Ovary (tissue), 9 donors: ENCODE data around the gene COL11A2. TPM values are rescaled to one million over a fixed set of nuclear protein-coding genes. Genes with fewer than 3 reads are reported as not detected.
"Not testable (repeated sequence)": the region's sequence is repeated elsewhere in the genome, so short reads cannot be mapped to it uniquely, and the experiment has no call there.

Experiments used
- DNase-seq, 5 donors: peaks; one replicate each; pipeline ENCODE4 v3.0.0-alpha.2; 2019 to 2020
- H3K27ac ChIP-seq, 2 donors: fragments of 200-600 bp; one replicate each; pipeline versions ENCODE4 v1.5.1 to v1.8.0; 2019 to 2022
- H3K27me3 ChIP-seq: fragments of 200-600 bp; one replicate; pipeline ENCODE4 v1.8.0; 2022
- H3K36me3 ChIP-seq: fragments of 200-600 bp; sonication (generic); one replicate; pipeline ENCODE4 v1.5.1; 2019
- H3K4me1 ChIP-seq: one replicate; pipeline ENCODE4 v1.8.1; 2013; ENCODE audit warnings: mild to moderate bottlenecking, moderate library complexity; ENCODE audit not compliant: insufficient read depth
- H3K4me3 ChIP-seq: fragments of 200-600 bp; sonication (generic); one replicate; pipeline ENCODE4 v1.5.1; 2017
- H3K9me3 ChIP-seq, 2 donors: fragments of 200-600 bp in 1 of 2; sonication (generic) in 1 of 2; one replicate each; pipeline versions ENCODE4 v1.5.1 to v1.8.1; 2013 to 2019; ENCODE audit warnings: mild to moderate bottlenecking in 1 of 2, moderate library complexity in 1 of 2
- EP300 ChIP-seq: sonication (generic); formaldehyde crosslinking; IDR thresholded peaks from one replicate; pipeline ENCODE4 v1.6.1; 2017; ENCODE audit warnings: antibody characterized with exemption
- POLR2A ChIP-seq: fragments of 450-650 bp; IDR thresholded peaks from one replicate; pipeline ENCODE4 v1.6.1; 2017; ENCODE audit warnings: antibody characterized with exemption, mild to moderate bottlenecking, moderate library complexity
- WGBS, 3 donors: extraction: QIAGEN DNeasy Blood & Tissue Kit in 1 of 3; methylation state at CpG; one replicate each; pipeline versions ENCODE4 v1.1.5 to v1.1.7; 2013 to 2017; 5-methylcytosine and 5-hydroxymethylcytosine counted together
- intact Hi-C, 4 donors: fragments of 100-400 bp; cut with DNase I; formaldehyde crosslinking; loops; one replicate each; pipeline versions ENCODE4 v1.11.0 to v1.15.1; 2022 to 2023
- polyA plus RNA-seq, 2 donors: library from polyadenylated mRNA; stranded (reverse); fragments of 200-250 nt in 1 of 2; fragments of 350-450 nt in 1 of 2; fragmentation: Illumina TruSeq in 1 of 2; extraction: RNeasy Lipid Tissue Mini Kit (QIAGEN cat#74804) in 1 of 2; gene quantifications; one replicate each; pipeline ENCODE4 v1.2.3, GENCODE V29; 2013 to 2014
- total RNA-seq, 7 donors: library from RNA; depleted of rRNA in 2 of 7; stranded (reverse); fragments of >200 nt in 2 of 7; fragmentation: NEBNext Ultra II Directional in 3 of 7; extraction: Animal tissue kit (Norgen Biotek cat#: 25700) in 3 of 7; gene quantifications; one replicate each; pipeline versions ENCODE4 v1.1.0 to v1.2.4, GENCODE V29; 2016 to 2023
- TF ChIP-seq, protein P1 (sequence below), 3 donors: fragments of 450-650 bp in 2 of 3; fragments of 200-600 bp in 1 of 3; IDR thresholded peaks; one replicate each; pipeline versions ENCODE4 v1.5.1 to v1.8.0; 2016 to 2022; ENCODE audit warnings: antibody characterized with exemption in 3 of 3, mild to moderate bottlenecking in 1 of 3
- donor health status: DM: no; HTN: no; CAD: no; lungs with moderate emphysema.
- donor health status: DM: no; HTN: no; CAD: no.
- donor health status: Bipolar disorder and iron deficiency.
- donor health status: DM: yes; HTN: yes; CAD: no.
- donor health status: DM: no; HTN: no; CAD: no.
- donor health status: DM: yes; HTN: yes; CAD: no.

The COL11A2 gene
- total and polyA plus RNA-seq, 9 donors: 0.52 to 1.2 (median 0.92) TPM

DNA sequence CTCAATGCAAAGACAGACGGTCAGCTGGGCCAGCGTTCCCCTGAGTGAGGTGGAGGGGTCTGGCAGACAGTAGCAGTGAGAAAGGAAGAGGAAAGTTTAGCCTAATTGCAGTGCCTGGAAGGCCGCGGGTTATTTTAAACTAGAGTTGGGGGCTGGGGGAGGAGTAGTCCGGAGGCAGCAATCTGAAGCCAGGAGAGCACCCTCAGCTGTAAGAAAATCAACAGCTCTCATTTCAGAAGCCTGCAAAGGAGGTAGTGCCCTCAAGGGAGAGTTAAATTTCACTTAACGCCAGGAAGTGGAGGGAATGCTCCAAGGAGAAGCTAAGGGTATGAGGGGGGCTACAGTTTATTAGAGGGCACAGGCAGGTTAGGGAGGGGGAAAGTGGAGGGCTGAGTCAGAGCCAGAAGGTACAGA is 43.0 kb upstream of the COL11A2 start:
- Histone ChIP-seq H3K27me3 (no peaks in the 10 kb centered on the region), H3K27ac (no peak overlapping the region), H3K4me3 (no peak overlapping the region), H3K36me3 (no peaks in the 10 kb centered on the region), H3K9me3 (no peaks in the 10 kb centered on the region), H3K4me1 (no peaks in the 10 kb centered on the region)
- TF ChIP-seq, protein P1, sequence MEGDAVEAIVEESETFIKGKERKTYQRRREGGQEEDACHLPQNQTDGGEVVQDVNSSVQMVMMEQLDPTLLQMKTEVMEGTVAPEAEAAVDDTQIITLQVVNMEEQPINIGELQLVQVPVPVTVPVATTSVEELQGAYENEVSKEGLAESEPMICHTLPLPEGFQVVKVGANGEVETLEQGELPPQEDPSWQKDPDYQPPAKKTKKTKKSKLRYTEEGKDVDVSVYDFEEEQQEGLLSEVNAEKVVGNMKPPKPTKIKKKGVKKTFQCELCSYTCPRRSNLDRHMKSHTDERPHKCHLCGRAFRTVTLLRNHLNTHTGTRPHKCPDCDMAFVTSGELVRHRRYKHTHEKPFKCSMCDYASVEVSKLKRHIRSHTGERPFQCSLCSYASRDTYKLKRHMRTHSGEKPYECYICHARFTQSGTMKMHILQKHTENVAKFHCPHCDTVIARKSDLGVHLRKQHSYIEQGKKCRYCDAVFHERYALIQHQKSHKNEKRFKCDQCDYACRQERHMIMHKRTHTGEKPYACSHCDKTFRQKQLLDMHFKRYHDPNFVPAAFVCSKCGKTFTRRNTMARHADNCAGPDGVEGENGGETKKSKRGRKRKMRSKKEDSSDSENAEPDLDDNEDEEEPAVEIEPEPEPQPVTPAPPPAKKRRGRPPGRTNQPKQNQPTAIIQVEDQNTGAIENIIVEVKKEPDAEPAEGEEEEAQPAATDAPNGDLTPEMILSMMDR (IDR thresholded peaks at IDR 0.05): no peak
- no peak for TF ChIP-seq POLR2A
- no peak for TF ChIP-seq EP300
- 4 to 6% (median 4%) methylated on average over 6 of the region's 6 CpGs for WGBS, 3 donors
- no peak for DNase-seq
- intact Hi-C loops: no loop called here

DNA sequence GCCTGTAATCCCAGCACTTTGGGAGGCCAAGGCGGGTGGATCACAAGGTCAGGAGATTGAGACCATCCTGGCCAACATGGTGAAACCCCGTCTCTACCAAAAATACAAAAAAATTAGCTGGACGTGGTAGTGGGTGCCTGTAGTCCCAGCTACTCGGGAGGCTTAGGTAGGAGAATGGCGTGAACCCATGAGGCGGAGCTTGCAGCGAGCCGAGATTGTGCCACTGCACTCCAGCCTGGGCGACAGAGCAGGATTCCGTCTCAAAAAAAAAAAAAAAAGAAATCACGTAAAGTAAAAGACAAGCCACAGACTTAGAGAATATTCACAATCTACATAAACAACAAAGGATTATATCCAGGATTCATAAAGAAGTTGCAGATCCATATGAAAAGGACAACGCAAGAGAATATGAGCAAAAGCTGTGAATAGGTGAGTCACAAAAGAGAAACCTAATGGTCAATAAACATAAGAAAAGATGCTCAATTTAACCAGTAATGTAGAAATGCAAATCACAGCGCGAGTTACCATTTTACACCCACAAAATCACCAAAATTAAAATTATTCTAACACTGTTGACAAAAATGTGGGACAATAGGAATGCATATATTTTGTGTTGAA is 34.3 kb upstream of the COL11A2 start:
- DNase-seq, H3K9me3 ChIP-seq, intact Hi-C loops, H3K27me3 ChIP-seq, H3K27ac ChIP-seq, H3K36me3 ChIP-seq, H3K4me3 ChIP-seq, H3K4me1 ChIP-seq: not testable (repeated sequence)
- WGBS, 3 donors: 38 to 41% (median 41%) methylated on average over 14 of the region's 14 CpGs

DNA sequence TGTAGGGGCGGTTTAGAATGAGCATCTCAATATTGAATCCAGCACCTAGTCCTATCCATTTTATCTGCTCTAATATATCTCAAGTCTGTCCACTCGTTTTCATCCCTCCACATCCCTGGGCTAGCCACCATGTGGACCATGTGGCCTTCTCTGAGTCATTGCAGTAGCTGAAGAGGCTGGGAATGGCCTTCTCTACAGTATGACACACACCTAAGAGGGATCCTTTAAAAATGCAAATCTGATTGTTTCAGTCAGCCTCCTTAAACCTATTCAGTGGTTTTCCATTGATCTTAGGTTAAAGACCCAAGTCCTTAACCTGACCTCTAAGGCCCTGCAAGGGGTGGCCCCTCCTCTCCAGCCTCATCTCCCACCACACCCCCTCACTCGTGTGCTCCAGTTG is 25.4 kb upstream of the COL11A2 start:
- H3K4me3 ChIP-seq: no peak overlapping the region
- no peaks in the 10 kb centered on the region for H3K9me3 ChIP-seq
- peaks cover 9% of the 10 kb centered on the region for H3K4me1 ChIP-seq
- no peak for DNase-seq
- WGBS, 3 donors: 54 to 58% (median 55%) methylated on average over 3 of the region's 3 CpGs
- TF ChIP-seq POLR2A (no peak), EP300 (no peak)
- TF ChIP-seq, protein P1 (IDR thresholded peaks at IDR 0.05): no peak
- intact Hi-C loops: no loop called here
- no peak overlapping the region for H3K27ac ChIP-seq
- H3K27me3 ChIP-seq: no peaks in the 10 kb centered on the region
- H3K36me3 ChIP-seq: no peaks in the 10 kb centered on the region

DNA sequence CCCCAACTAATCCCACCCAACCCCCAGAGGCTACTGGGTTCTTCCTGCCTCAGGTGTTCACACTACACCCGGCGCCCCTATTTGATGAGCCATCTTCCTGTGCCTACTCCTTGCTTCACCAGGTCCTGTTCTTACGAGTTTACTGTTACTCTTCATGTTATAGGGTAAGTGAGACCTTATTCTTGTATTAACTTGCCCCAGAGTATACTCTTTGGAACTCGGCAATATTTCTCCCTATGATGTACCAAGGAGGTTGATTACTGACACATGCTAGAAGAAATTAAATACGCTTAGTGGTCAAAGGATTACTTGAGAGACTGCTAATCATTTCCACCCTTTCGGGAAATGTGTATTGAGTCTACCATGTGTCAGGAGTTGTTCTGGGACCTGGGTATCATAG is 25.0 kb upstream of the COL11A2 start:
- Histone ChIP-seq H3K4me3 (no peak overlapping the region), H3K27ac (no peak overlapping the region), H3K27me3 (no peaks in the 10 kb centered on the region), H3K4me1 (peaks cover 11% of the 10 kb centered on the region), H3K36me3 (no peaks in the 10 kb centered on the region), H3K9me3 (no peaks in the 10 kb centered on the region)
- DNase-seq: no peak
- intact Hi-C loops: no loop called here
- TF ChIP-seq, protein P1 (IDR thresholded peaks at IDR 0.05): no peak
- TF ChIP-seq EP300 (no peak), POLR2A (no peak)
- 88 to 89% (median 88%) methylated on average over 6 of the region's 6 CpGs for WGBS, 3 donors

DNA sequence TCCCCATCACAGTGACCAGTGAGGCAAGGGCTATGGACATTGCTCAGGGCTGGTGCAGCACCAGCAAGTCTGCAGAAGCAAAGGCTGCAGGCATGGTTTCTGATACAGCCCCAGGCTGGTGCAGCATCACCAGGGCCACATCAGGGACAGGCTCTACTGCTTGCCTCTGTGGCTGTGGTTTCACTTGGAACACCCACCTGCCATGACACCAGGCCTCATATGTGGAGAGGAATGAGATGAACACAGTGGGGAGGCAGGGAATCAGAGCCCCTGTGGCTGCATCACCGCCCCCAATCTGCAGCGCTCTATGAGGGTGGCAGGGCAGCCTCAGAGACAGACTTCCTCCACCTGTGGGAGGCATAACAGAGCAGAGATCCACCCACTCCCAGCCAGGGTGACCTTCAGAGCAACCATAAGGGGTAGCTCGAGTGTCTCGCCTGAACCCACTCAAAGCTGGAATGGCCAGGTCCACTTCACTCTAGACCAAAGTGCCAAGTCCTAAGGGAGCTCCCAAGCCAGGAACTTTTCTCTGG is 23.9 kb upstream of the COL11A2 start:
- intact Hi-C loops: no loop called here
- no peak for DNase-seq
- TF ChIP-seq EP300 (no peak), POLR2A (no peak)
- TF ChIP-seq, protein P1 (IDR thresholded peaks at IDR 0.05): no peak
- Histone ChIP-seq H3K36me3 (no peaks in the 10 kb centered on the region), H3K9me3 (no peaks in the 10 kb centered on the region), H3K27ac (no peak overlapping the region), H3K4me1 (peaks cover 11% of the 10 kb centered on the region), H3K4me3 (no peak overlapping the region), H3K27me3 (no peaks in the 10 kb centered on the region)
- 73 to 88% (median 77%) methylated on average over 4 of the region's 4 CpGs for WGBS, 3 donors
